ENCODE measurements around the gene LDLRAD4. TPM values are rescaled to one million over a fixed set of nuclear protein-coding genes. Genes with fewer than 3 reads are reported as not detected.

The LDLRAD4 gene
- total and polyA plus RNA-seq, 2 experiments from 2014 or later: 0.73 to 1.9 TPM

DNA sequence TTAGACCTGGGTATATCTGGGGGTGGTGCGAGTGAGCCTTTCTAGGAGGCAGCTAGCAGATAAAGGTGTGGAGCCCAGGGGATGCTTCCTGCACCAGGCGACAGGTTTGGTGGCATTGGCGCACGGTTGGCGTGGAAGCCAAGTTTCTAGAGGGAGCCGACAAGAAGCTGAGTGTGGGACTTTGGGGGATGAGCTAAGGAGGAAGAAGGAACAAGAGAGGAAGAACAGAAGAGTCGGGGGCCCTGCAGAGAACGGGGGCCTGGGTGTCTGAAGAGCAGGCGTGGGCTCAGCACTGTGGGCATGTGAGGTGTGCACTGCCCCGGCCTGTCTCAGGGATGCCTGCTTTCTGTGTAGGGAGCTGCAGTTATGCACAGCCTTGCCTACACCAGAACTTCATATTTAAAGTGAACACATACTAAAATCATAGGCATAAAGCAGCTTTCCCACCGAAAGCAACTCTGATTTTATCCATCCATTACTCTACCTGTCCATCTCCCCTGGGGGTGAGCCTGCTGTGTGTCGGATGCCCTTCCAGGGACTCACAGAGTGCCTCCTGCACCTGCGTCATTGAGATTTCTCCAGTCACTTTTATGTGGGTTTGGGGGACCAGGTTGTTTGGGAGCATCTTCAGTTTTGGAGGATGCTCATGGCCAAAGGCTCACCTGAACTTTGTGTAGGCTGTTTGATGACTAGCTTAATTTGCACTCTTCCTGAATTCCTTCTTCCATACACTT lies 149.7 kb downstream of the LDLRAD4 start:
- TF ChIP-seq CTCF (conservative IDR thresholded peaks at IDR 0.05; ENCODE audit: low read depth in 2 of 2) (no peak), JUNB (IDR thresholded peaks at IDR 0.05; ENCODE audit: unreplicated experiment) (no peak), STAT1 (IDR thresholded peaks at IDR 0.05; ENCODE audit: unreplicated experiment) (no peak), POLR2AphosphoS5 (IDR thresholded peaks at IDR 0.05; ENCODE audit: low read depth) (no peak), CREB1 (CRISPR knock-in tag; IDR thresholded peaks at IDR 0.05; ENCODE audit: low read depth) (no peak)
- TF ChIP-seq, protein P1, sequence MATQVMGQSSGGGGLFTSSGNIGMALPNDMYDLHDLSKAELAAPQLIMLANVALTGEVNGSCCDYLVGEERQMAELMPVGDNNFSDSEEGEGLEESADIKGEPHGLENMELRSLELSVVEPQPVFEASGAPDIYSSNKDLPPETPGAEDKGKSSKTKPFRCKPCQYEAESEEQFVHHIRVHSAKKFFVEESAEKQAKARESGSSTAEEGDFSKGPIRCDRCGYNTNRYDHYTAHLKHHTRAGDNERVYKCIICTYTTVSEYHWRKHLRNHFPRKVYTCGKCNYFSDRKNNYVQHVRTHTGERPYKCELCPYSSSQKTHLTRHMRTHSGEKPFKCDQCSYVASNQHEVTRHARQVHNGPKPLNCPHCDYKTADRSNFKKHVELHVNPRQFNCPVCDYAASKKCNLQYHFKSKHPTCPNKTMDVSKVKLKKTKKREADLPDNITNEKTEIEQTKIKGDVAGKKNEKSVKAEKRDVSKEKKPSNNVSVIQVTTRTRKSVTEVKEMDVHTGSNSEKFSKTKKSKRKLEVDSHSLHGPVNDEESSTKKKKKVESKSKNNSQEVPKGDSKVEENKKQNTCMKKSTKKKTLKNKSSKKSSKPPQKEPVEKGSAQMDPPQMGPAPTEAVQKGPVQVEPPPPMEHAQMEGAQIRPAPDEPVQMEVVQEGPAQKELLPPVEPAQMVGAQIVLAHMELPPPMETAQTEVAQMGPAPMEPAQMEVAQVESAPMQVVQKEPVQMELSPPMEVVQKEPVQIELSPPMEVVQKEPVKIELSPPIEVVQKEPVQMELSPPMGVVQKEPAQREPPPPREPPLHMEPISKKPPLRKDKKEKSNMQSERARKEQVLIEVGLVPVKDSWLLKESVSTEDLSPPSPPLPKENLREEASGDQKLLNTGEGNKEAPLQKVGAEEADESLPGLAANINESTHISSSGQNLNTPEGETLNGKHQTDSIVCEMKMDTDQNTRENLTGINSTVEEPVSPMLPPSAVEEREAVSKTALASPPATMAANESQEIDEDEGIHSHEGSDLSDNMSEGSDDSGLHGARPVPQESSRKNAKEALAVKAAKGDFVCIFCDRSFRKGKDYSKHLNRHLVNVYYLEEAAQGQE (IDR thresholded peaks at IDR 0.05; ENCODE audit: unreplicated experiment): no peak
- Mint-ChIP-seq H3K4me3 (no peak overlapping the region), H3K27me3 (ENCODE audit: insufficient read depth, low read depth, poor library complexity) (peaks cover 8% of the 10 kb centered on the region), H3K27ac (no peak overlapping the region), H3K36me3 (ENCODE audit: low read depth) (no peaks in the 10 kb centered on the region), H3K9me3 (no peaks in the 10 kb centered on the region), H3K4me1 (peaks cover 22% of the 10 kb centered on the region)
- no peak for ATAC-seq
- no peaks in the 10 kb centered on the region; the same call in 1 of the 2 replicates for H4K20me1 ChIP-seq (replicated peaks; ENCODE audit: insufficient read depth)
- no peaks in the 10 kb centered on the region for H3K9me2 ChIP-seq (ENCODE audit: insufficient read depth)
- H3K4me1 ChIP-seq (ENCODE audit: insufficient read depth): peaks cover 3% of the 10 kb centered on the region; the same call in 1 of the 2 replicates
- no peak overlapping the region for H3K27ac ChIP-seq (ENCODE audit: low read depth)
- DNase-seq (ENCODE audit: low spot score): no peak
- no peaks in the 10 kb centered on the region for H3K79me2 ChIP-seq (replicated peaks; ENCODE audit: insufficient read depth)
- H2AFZ ChIP-seq: no peak overlapping the region
- H3K4me3 ChIP-seq: no peak overlapping the region
- no peaks in the 10 kb centered on the region for H3F3A ChIP-seq (replicated peaks; ENCODE audit: low read depth)
- H3K4me2 ChIP-seq: no peak overlapping the region
- H3K36me3 ChIP-seq (ENCODE audit: insufficient read depth): no peaks in the 10 kb centered on the region
- no peaks in the 10 kb centered on the region for H3K27me3 ChIP-seq (ENCODE audit: insufficient read depth)

- no peaks in the 10 kb centered on the region for H3K9me3 Mint-ChIP-seq
- Histone ChIP-seq H3K79me2 (replicated peaks; ENCODE audit: insufficient read depth) (no peaks in the 10 kb centered on the region), H3K9me2 (ENCODE audit: insufficient read depth) (no peaks in the 10 kb centered on the region), H2AFZ (no peak overlapping the region), H3K36me3 (ENCODE audit: insufficient read depth) (no peaks in the 10 kb centered on the region), H3K4me2 (no peak overlapping the region), H4K20me1 (replicated peaks; ENCODE audit: insufficient read depth) (no peaks in the 10 kb centered on the region; the same call in 1 of the 2 replicates), H3K27me3 (ENCODE audit: insufficient read depth) (no peaks in the 10 kb centered on the region), H3K4me1 (ENCODE audit: insufficient read depth) (peaks cover 3% of the 10 kb centered on the region; the same call in 1 of the 2 replicates), H3K4me3 (no peak overlapping the region), H3F3A (replicated peaks; ENCODE audit: low read depth) (no peaks in the 10 kb centered on the region), H3K27ac (ENCODE audit: low read depth) (no peak overlapping the region)
- no peak for TF ChIP-seq EZH2phosphoT487 (IDR thresholded peaks at IDR 0.05; ENCODE audit: unreplicated experiment)
- no peak for TF ChIP-seq JUNB (IDR thresholded peaks at IDR 0.05; ENCODE audit: unreplicated experiment)
- TF ChIP-seq CREB1 (CRISPR knock-in tag; IDR thresholded peaks at IDR 0.05; ENCODE audit: low read depth): no peak
- TF ChIP-seq, protein P1 (IDR thresholded peaks at IDR 0.05; ENCODE audit: unreplicated experiment): no peak
- no peak for TF ChIP-seq POLR2AphosphoS5 (IDR thresholded peaks at IDR 0.05; ENCODE audit: low read depth)
- TF ChIP-seq, protein P2, sequence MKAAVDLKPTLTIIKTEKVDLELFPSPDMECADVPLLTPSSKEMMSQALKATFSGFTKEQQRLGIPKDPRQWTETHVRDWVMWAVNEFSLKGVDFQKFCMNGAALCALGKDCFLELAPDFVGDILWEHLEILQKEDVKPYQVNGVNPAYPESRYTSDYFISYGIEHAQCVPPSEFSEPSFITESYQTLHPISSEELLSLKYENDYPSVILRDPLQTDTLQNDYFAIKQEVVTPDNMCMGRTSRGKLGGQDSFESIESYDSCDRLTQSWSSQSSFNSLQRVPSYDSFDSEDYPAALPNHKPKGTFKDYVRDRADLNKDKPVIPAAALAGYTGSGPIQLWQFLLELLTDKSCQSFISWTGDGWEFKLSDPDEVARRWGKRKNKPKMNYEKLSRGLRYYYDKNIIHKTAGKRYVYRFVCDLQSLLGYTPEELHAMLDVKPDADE (IDR thresholded peaks at IDR 0.05): no peak
- no peak for TF ChIP-seq ZNF331 (CRISPR knock-in tag; IDR thresholded peaks at IDR 0.05; ENCODE audit: low read depth)
- no peak for TF ChIP-seq NANOG (IDR thresholded peaks at IDR 0.05; ENCODE audit: borderline replicate concordance)
- no peak for TF ChIP-seq CTCF (conservative IDR thresholded peaks at IDR 0.05; ENCODE audit: low read depth in 2 of 2)
- no peak overlapping the region for H3K27ac Mint-ChIP-seq
- no peak overlapping the region for H3K4me3 Mint-ChIP-seq
- H3K4me1 Mint-ChIP-seq: peaks cover 20% of the 10 kb centered on the region
- H3K27me3 Mint-ChIP-seq (ENCODE audit: insufficient read depth, low read depth, poor library complexity): peaks cover 8% of the 10 kb centered on the region
- H3K36me3 Mint-ChIP-seq (ENCODE audit: low read depth): no peaks in the 10 kb centered on the region
- no peak for DNase-seq (ENCODE audit: low spot score)
- ATAC-seq: no peak
Measured at GRCh38 chr18:13369353-13369752, 150.8 kb downstream of the LDLRAD4 start.

Measured in GM23338 (cell line).